ENCODE results near the gene MRPL10.
"Not testable (repeated sequence)": the region's sequence is repeated elsewhere in the genome, so short reads cannot be mapped to it uniquely, and the experiment has no call there.

MRPL10 gene

DNA sequence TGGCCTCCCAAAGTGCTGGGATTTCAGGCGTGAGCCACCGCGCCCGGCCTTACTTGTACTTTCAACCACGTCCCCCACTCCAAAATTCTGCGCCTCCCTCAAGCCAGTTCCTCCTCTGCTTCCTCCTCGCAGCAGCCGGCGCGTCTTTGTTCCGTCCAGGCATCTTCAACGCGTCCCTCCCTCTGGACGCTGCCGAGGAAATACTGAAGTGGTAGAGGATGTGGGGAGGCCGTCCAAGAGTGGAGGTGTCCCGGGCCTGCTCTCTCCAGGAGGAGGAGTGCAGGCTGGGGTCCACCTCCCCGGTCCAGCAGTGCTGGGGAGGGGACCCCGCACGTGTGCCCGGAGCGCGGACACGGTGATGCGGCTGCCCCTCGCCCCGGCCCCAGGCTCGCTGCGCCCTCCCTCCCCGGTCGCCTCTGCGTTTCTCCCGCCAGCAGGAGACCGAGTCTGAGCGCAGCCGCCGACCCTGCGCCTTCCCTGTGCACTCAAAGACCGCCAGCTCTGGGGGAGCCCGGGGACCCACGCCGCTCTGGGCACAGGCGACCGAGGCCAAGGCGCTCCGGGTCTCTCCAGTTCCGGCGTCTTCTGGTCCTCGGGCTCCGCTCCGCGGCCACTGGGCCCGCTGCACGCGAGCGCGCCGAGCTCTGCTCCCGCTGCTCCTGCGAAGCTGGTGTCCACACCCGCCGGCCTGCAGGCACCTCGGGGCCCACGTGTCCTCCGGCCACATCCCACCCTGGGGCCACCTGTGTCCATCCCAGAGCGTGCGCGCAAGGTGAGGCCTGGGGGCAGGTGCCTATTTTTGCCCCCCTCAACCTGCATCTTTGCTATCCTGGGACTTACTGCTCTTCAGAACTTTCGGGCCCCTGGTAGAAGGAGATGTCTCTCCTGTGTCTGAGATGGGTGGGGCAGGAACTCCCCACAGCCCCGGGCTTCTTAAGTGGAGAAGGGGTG is 41.5 kb downstream of the MRPL10 start:
- DNase-seq (ENCODE audit: low read depth), result peak; percentile 60

- no peak for DNase-seq (ENCODE audit: low read depth)
Measured at GRCh38 chr17:47785538-47786123, 45.7 kb downstream of the MRPL10 start.

DNA sequence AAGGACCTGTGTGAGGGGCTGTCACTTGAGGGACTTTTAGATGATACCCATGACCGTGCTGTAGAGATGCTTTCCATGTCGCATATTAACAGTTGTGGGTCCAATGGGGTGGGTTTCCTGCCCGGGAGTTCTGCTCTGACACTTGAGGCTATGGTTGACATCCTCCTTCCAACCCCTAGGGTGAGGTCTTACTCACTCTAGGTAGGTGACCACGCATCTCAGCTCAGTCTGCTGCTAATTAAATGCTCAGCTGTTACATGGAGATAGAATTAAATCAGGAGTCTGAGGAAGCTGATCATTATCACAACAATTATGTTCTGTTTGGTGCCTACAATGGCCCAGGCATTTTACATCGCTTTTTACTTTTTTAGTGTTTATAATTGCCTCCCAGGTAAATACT is 49.9 kb downstream of the MRPL10 start:
- no peak for DNase-seq (ENCODE audit: low read depth)

DNA sequence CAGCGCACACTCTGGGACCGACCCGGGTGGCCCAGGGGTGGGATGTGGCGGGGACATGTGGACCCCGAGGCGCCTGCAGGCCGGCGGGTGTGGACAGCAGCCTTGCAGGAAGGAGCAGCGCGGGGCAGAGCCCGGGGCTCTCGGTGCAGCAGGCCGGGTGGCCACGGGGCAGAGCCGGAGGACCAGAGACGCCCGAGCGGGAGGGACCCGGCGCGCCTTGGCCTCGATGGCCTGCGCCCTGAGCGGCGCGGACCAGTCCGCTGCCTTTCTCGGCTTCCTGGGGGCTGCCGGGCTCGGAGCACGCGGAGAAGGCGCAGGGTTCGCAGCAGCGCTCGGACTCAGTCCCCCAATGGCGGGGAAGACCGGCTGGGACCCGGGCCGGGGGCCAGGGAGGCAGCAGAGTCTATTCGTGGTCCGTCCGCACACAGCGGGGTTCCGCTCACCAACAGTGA is 53.1 kb downstream of the MRPL10 start:
- no peak for DNase-seq (ENCODE audit: low read depth)

DNA sequence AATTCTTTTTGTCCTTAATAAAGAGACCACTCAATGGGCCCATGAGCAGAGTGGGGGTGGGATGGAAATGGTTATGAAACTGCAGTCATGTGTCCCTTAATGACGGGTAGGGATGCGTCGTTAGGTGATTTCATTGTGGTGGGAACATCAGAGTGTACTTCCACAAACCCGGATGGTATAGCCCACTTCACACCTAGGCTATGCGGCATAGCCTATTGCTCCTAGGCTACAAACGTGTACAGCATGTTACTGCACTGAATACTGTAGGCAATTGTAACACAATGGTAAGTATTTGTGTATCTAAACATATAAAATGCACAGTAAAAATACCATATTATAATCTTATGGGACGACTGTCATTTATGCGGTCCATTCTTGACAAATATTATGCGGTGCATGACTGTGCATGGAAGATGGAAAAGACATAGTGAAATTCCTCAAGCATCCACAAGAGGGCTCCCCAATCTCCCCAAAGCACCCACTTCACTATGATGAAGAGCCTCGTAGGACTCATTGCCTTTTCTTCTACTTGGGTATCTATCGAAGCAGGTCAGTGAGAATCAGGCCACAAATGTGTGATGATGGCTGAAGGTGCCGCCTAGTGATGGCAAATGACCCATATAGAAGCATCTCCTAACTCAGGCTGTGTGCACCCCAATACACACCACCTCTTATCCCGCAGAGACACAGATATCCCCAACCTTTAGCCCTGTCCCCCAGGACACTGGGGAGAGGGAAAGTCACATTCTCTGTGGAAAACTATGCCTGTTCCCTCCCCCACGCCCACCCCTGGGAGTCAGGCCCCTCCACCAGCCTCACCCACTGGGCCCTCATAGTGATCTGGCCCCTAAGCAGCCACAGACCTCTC is 54.8 kb downstream of the MRPL10 start:
- peak; percentile 47 for DNase-seq (ENCODE audit: low read depth)

DNA sequence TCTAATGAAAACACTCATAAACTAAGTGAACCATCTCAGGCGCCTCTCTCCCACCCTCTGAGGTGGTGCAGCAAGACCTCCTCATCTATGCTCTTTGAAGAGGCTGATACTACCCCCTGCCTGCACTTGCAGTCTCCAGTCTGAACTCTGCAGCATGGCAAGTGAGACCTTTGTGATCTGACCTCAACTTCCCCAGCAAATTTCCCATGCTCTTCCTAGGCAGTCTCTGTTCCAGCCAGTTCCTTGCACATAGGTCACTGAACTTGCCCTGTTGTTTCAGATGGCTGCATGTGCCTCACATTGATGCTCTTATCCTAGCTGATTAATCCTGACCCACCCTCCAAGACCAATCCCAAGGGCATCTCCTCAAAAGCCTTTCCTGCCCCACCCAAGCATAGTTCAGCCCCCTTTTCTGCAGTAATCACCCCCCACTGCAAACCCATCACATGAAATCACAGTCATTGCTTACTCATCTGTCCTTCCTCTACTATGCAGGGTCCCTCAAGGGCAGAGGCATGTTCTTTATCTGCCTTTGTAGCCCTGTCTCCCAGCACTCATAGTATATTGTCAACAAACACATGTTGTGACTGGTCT is 56.3 kb downstream of the MRPL10 start:
- DNase-seq (ENCODE audit: low read depth), result no peak

DNA sequence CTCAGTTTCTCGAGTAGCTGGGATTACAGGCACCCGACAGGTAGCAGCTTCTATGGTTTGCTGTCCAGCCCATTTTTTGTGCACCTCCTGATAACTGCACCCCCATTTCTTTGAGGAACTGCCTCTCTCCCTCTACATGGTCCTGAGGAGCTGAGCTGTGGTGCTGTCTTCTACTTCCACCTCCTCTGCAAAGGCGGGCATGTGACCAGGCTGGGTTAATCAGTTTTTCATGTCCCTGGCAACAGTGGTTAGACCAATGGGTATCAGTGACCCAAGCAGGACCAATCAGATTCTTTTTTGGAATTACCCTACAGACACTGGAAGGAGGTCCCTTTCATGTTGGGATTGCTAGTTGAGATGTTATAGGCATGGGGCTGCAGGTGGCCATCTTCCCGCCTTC is 57.0 kb downstream of the MRPL10 start:
- no peak for DNase-seq (ENCODE audit: low read depth)

DNA sequence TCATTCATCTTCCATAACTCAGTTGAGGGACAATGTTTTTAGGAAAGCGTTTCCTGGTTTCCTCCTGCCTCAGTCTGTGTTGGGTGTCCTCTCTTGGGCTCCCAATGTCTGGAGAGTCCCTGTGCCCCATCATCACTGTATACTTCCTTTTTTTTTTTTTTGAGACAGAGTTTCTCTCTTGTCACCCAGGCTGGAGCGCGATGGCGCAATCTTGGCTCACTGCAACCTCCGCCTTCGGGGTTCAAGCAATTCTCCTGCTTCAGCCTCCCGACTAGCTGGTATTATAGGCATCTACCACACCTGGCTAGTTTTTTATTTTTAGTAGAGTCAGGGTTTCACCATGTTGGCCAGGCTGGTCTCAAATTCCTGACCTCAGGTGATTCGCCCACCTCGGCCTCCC is 57.7 kb downstream of the MRPL10 start:
- DNase-seq (ENCODE audit: low read depth), result not testable (repeated sequence)

Measured in iris pigment epithelial cell (primary cell).